HG02970 (cell line): Measurements from ENCODE around the gene IL17C.
A peak's percentile ranks its signal among the peaks of the same experiment; 100 is the strongest.

Experiments used
- ATAC-seq: cut with Tn5 transposase; IDR thresholded peaks from one replicate; pipeline ENCODE4 v1.9.1; 2021; ENCODE audit warnings: mild to moderate bottlenecking, moderate library complexity, moderate number of reproducible peaks; ENCODE audit not compliant: unreplicated experiment, low FRiP score

The IL17C gene

DNA sequence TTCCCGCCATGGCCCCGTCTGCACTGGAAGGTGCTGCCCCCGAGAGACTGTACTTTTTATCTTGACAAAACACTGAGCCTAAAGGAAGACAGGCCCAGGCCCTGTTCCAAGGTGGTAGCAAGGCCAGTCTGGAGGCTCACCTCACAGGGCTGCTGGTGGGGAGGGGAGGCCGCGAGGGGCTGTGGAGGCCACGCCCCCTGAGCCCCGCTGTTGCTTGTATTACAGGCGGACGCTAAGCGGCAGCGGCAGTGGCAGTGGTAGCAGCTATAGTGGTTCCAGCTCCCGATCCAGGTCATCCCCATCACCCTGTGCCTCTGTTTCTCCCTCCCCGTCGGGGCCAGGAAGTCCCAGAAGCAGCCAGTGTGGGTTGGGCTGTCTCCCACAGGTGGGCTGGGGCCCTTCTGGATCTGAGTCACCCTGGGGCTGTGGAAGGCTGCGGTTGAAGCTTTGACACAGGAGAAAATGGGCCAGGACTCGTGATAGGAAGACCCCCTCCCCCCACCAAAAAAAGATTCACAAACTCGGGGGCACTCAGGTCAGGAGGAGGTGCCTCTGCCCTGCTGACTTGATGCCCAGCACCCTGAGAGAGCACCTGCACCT is 13.3 kb upstream of the IL17C start:
- ATAC-seq, result no peak

DNA sequence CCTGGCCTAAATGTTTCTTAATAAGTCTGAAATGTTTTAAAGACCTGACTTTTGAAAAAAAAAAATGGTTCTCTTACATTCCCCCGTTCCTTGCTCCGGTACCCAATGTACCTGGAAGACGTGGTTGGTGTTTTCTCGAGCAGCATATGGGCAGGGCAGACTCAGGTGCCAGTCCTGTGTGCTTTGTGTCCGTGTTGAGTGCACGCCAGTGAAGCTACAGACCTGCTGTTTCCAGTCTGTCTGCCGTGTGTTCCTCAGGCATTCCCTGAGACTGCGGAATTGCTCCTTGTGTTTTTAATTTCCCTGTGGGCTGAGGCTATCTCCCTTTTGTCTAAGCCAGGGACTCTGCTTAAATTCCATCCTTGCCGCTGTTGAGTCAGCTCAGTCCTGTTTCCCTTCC is 11.7 kb upstream of the IL17C start:
- ATAC-seq, result no peak

DNA sequence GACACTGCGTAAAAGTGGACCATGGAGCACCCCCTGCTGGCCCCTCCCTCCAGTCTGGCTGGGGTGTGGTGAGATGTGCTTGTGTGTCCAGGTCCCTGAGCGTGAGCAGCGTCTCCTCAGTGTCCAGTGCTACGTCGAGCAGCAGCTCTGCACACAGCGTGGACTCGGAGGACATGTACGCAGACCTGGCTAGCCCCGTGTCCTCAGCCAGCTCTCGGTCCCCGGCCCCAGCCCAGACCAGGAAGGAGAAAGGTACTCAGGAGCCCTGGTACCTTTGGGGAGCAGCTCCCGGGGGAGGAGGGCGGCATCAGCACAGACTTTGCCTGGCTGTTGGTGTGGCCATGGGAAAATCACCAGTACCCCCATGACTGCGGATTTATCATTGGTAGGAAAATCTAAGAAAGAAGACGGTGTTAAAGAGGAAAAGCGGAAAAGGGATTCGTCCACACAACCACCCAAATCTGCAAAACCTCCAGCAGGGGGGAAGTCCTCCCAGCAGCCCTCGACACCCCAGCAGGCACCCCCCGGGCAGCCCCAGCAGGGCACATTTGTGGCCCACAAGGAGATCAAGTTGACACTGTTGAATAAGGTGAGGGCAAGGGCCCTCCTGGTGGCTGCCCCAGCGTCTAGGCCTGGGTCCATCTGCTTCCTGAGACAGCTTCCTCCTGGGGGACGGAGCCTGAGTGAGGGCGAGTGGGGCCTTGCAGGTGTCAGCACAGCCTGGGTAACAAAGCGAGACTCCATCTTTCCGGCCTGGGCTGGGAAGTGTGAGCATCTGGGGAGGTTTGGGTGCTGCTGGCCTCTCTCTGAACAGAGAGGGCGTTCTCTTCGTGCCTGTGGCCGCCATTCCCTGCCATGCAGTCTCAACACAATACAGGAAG is 10.6 kb upstream of the IL17C start:
- ATAC-seq, result no peak

DNA sequence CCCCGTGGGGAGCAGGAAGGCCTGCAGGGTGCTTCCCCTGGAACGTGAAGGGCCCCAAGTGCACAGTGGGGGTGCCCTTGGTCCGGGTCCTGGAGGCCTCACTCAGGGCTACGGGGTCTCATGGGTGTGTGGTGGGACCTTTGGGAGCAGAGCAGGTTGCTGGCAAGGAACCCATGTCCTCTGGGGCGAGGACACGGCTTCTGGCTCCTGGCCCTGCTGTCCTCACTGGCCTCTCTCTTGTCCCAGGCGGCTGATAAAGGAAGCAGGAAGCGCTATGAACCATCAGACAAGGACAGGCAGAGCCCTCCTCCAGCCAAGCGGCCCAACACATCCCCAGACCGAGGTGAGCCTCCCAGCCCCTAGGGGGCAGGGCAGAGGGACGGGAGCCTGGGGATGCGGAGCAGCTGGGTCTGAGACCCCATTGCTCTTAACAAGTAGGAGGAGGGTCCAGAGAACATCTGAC is 9.8 kb upstream of the IL17C start:
- no peak for ATAC-seq

DNA sequence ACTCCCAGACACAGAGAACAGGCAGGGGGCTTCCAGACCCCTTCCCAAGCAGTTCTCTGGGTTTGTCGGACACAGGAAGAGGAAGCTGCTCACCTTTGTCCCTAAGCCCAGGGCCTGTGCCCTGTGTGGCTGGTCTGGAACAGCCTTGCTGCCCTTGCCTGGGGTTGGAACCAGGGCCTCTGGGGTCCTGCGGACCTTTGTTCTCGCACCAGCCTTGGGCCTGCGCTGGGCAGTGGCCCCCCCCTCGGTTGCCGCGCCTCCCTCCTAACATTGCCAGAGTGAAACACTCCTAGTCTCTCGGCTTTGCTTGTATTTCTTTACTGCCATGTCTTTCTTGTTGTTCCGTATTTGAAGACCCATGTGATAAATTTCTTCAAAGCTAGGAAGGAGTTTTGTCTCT is 8.5 kb upstream of the IL17C start:
- no peak for ATAC-seq

DNA sequence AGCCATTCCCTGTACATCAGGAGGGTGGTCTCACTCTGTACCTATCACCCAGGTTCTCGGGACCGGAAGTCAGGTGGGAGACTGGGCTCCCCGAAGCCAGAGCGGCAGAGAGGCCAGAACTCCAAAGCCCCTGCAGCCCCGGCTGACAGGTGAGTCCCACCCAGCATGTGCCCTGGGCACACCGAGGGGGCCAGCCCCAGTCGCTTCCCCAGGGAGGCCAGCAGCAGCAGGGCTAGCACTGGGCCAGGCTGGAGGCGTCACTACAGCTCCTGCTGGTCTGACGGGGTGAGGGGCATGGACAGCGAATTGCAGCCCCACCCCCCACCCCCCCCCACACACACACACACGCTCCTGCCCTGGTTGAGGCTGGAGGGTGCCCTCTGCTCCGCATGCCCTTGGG is 7.9 kb upstream of the IL17C start:
- no peak for ATAC-seq

DNA sequence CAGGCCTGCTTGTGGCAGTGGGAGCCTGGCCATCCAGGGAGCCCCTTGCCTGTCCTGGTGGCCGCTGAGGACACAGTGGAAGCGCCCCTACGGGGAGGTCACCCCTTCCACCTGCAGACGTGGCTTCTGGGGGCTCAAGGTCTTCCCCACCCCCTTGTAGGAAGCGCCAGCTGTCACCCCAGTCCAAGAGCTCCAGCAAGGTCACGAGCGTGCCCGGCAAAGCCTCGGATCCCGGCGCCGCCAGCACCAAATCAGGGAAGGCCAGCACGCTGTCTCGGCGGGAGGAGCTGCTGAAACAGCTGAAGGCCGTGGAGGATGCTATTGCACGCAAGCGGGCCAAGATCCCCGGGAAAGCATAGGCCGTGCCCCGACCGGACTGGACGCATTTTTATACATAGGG is 7.4 kb upstream of the IL17C start:
- ATAC-seq, result no peak

DNA sequence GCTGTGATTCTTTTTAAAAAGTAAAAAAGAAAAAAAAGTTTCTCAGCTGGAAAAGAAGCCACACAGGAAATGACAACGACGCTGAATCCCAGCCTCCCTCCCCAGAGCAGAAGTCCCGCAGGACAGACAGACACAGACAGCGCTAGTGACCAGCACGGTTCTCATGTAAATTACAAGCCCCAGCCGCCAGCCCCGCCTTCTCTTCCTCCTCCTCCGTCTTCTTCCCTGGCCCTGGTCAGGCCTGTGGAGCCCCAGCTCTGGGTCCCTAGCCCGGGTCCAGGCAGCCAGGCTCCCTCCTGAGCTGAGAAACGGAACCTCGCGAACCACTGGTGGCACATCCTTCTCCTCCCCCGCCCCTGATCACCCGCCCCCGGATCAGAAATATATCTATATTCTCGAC is 7.0 kb upstream of the IL17C start:
- no peak for ATAC-seq

DNA sequence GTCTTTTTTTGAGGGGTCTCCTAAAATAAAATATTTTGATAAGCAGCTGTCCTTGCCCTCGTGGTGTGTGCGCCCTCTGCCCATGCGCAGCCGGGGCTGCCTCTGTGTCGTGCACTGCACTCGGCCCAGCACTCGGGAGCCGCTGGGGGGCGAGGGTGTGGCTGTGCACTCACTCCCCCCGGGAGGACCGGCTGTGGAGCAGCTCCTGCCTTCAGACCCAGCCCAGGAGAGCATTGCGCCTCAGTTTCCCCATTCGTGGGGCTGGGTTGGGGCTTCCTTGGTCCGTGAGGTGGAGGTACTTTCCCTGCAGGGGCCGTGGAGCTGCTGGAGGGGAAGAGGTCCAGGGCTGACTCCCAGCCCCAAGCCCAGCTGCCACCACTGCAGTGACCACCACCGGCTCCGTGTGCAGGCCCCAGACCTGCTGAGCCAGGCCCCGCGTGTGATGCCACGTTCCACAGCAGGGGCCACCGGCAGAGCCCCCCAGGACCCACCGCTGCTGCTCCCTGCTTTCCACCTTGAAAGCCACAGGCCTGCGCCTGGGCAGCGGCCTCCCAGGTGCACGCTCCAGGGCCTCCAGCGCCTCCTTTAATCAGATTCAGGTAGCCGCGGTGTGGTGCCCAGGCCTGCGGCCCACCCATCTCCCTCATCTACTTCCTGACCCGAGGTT is 6.3 kb upstream of the IL17C start:
- no peak for ATAC-seq

DNA sequence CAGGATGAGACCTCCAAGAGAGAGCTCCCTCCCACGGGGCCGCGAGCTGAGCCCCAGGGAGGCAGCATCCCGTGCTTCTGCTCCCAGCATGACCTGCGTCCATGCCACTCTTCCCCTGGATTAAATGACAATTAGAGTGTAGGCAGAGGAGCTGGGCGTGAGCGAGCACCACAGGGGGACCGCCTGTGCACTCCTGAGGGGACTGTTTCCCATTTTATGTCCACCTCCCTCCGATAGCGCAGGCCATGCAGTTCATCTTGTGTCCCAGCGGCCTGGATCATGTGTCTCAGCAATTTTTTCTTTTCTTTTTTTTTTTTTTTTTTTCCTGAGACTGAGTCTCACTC is 5.8 kb upstream of the IL17C start:
- no peak for ATAC-seq

DNA sequence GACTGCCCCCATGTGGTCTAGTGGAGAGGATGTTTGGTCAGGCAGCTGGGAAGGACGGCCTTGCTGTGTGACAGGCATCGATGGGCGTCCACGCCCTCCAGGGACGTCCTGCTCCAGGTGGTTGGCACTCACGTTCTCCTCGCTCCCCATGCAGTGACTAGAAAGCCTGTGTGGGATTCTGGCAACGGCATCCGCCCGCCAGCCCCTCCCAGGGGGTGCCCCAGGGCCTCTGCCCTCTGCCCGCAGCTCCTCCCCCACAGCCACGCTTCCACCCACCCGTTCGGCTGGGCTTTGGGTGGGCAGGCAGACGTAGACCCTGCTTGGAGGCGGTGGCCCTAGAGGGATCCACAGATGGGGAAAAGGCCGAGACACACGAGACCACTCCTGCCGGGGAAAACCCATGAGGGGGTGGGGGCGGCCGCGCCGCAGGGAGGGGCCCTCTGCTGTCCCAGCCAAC is 4.7 kb upstream of the IL17C start:
- ATAC-seq, result peak; percentile 25

DNA sequence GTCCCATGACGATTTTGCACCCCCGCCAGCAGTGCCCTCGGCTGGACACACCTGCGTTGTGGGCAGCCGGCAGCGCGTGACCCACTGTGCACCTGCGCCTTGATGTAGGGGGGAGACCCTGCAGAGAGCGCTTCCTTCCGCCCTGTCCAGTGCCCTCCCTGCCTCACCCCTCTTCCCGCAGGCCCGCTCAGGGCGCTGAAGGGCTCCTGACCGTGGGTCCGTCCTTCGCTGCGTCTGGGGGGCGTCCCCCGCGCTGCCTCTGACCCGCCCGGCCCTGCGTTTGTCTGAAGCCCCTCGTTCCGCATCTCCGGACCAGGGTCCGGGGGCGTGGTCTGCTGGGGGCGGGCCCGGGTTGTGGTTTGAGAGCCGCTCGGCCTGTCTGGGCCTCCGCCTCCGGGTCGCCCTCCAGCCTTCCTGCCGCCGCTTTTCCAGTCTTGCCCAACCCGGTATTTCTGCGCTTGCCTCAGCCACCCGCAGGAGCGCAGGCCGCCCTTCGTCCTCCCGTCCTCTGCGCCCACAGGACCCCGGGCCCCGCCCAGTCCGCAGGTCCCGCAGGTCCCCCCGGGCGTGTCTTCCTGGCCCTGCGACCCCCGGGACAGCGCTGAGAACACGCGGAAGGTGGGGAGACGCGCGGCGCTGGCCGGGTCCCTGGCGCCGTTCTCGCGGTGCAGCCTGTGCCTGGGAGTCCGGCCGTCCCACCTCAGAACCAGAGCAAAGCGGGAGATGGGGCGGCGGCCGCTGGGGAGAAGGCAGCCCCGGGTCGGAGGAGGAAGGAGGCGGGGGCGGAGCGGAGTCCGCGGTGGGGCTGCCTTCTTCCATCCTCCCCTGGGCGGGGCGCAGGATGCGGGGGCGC is 4.0 kb upstream of the IL17C start:
- ATAC-seq, result peak; percentile 49

DNA sequence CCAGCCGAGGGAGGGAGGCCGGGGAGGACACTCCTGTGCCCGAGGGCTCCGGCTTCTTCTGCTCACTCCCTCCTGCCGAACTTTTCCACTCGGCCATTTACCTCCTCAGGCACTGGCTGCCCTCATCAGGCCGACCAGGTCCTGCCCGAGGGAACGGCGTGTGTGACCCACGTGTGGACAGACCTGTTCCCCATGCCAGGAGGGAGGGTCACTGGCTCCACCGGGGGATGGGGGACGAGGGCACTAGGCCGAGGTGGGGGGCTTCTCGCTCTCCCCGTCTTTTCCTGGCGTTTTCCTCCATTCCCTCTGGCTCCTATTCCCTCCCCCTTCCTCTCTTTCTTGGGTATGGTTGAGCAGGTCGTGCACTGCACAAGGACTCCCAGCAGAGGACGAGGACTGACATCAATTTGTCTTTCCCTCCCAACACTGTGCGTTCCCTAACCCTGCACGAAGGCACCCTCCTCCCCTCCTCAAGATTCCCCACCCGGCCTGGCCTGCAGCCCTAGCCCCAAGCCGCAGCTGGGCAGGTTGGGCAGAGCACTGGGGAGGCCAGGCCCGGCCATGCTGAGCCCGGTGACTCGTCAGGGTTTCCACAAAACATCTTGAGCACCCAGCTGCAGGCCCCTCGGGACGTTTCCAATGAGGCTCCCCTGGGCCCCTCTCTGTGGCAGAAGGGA is 3.2 kb upstream of the IL17C start:
- no peak for ATAC-seq

DNA sequence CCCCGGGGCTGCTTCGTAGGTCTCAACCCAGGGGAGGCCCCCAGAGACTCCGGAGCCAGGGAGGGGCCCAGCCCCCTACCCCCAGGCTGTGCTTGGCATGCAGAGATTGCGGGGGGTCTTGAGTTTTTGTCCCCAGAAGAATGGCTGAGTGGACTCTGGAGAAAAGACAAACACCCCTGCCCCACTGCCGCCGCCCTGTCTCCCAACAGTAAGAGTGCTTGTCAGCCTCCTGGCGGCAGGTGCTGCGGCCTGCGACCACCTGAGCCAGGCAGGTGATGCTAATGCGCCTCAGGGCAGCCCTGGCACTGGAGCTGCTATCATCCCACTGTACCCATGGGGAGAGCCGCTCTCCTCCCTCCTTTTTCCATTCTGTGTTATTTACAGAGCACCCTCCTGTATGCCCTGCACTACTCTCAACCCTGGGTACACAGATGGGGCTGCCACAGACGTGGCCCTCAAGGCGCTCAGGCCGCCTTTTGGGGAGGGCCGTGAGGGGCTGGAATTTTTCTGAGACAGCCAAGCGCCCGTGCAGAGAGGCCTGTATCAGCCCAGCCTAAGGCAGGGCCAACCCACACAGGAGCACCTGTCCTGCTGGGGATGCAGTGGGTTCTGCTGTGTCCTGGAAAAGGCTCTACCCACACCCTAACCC is 2.6 kb upstream of the IL17C start:
- ATAC-seq, result no peak

DNA sequence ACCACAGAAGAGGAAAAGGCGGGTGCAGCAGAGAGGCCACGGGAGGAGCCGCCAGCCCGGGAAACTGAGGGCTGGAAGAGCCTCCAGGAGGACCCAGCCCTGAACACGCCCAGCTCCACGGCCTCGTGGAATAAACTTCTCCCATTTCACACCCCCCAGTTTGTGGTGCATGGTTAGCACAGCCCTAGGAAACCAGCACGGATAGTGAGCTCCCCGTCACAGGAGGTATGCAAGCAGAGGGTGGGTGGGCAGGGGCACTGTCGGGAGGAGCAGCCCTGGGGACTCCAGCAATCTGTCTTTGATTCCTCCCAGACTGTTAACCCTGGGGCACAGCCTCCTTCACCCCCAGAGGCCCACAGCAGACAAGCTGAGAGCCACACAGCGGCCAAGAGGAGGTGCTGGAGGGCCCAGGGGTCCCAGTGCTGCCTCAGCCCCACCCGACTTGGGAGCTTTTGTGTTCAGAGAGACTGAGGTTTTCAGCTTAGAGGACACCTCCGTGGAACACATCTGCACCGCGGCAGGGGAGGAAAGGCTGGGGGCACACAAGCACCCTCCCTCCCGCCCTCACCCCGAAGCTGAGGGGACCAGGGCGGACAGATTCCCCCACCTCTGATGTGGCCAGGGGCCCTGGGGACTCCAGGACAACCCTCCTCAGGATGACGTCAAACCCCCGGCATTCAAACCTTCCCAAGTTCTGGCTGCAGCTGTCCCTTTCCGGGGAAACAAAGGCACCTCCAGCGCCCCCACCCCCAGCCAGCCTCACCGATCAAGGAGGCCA is 1.7 kb upstream of the IL17C start:
- ATAC-seq, result no peak

DNA sequence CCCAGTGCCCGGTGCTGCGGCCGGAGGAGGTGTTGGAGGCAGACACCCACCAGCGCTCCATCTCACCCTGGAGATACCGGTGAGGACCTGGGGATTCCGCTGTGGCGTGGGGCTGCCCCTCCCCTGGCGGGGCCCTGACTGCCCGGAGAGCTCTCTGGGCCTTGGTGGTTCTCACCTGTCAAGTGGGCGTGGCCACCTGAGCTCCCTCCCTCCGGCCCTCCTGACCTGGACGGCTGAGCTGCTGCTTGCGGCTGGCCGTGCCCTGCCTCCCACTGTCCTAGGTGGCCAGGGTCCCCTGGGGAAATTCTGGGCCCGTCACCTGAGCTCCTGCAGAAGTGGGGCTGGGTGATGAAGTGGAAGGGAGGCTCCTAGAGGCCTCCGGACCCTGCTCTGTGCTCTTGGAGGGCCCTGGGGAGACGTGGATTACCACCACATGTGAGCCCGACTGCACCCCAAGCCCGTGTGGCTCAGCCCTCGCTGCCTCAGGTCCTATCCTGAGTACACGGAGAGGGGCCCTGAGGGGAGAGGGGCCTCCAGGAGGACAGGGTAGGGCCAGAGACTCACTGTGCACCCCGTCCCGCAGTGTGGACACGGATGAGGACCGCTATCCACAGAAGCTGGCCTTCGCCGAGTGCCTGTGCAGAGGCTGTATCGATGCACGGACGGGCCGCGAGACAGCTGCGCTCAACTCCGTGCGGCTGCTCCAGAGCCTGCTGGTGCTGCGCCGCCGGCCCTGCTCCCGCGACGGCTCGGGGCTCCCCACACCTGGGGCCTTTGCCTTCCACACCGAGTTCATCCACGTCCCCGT is 1.1 kb downstream of the IL17C start:
- ATAC-seq, result no peak

DNA sequence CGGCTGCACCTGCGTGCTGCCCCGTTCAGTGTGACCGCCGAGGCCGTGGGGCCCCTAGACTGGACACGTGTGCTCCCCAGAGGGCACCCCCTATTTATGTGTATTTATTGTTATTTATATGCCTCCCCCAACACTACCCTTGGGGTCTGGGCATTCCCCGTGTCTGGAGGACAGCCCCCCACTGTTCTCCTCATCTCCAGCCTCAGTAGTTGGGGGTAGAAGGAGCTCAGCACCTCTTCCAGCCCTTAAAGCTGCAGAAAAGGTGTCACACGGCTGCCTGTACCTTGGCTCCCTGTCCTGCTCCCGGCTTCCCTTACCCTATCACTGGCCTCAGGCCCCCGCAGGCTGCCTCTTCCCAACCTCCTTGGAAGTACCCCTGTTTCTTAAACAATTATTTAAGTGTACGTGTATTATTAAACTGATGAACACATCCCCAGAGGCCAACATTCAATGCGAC is 1.7 kb downstream of the IL17C start:
- no peak for ATAC-seq
